Esophagus squamous epithelium (tissue), 4 donors: ENCODE results near the gene ADA.

Experiments
- POLR2A ChIP-seq, 4 donors: fragments of 450-650 bp; IDR thresholded peaks; one replicate each; pipeline ENCODE4 v1.6.1; 2017; ENCODE audit warnings: antibody characterized with exemption in 4 of 4, mild to moderate bottlenecking in 4 of 4, moderate library complexity in 3 of 4
- TF ChIP-seq, protein P1 (sequence below), 6 experiments: fragments of 450-650 bp in 4 of 6; fragments of 200-600 bp in 2 of 6; sonication (generic) in 2 of 6; IDR thresholded peaks; one replicate each; pipeline ENCODE4 v1.5.1; 2016 to 2019; ENCODE audit warnings: antibody characterized with exemption in 6 of 6, mild to moderate bottlenecking in 4 of 6, moderate library complexity in 4 of 6

DNA sequence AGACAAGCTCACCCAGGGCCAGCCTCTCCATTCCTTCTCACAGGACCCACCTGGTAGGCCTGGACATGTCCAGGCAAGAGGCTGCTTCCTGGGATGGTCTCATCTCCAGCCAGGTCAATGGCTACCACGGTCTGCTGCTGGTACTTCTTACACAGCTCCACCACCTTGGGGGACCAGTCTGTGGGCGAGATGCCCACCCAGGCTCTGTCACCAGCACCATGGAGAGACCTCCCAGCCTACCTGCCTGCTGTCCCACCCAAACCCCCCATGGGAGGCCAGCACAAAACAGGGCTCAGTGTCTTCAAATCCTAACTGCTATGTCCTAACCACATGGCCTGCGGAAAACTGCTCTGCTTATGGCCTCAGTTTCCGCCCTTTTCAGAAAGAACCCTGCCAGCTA lies 27.3 kb downstream of the ADA start:
- TF ChIP-seq, protein P1, sequence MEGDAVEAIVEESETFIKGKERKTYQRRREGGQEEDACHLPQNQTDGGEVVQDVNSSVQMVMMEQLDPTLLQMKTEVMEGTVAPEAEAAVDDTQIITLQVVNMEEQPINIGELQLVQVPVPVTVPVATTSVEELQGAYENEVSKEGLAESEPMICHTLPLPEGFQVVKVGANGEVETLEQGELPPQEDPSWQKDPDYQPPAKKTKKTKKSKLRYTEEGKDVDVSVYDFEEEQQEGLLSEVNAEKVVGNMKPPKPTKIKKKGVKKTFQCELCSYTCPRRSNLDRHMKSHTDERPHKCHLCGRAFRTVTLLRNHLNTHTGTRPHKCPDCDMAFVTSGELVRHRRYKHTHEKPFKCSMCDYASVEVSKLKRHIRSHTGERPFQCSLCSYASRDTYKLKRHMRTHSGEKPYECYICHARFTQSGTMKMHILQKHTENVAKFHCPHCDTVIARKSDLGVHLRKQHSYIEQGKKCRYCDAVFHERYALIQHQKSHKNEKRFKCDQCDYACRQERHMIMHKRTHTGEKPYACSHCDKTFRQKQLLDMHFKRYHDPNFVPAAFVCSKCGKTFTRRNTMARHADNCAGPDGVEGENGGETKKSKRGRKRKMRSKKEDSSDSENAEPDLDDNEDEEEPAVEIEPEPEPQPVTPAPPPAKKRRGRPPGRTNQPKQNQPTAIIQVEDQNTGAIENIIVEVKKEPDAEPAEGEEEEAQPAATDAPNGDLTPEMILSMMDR (IDR thresholded peaks at IDR 0.05): no peak
- no peak for TF ChIP-seq POLR2A (IDR thresholded peaks at IDR 0.05)
